Natural killer cell (primary cell): Measurements from ENCODE around the gene ZNF182. TPM values are rescaled to one million over a fixed set of nuclear protein-coding genes. Genes with fewer than 3 reads are reported as not detected.
"Not testable (repeated sequence)": the region's sequence is repeated elsewhere in the genome, so short reads cannot be mapped to it uniquely, and the experiment has no call there.

ENCODE experiments used
- ATAC-seq, 3 donors: fragments of 150-1000 bp in 2 of 3; fragments of 200-7000 bp in 1 of 3; cut with Tn5 transposase; 1 replicate in 1 of 3; 2 replicates in 2 of 3; pipeline ENCODE4 v1.10.0; 2021; ENCODE audit warnings: mild to moderate bottlenecking in 2 of 3, moderate library complexity in 2 of 3
- DNase-seq, 2 donors: peaks; one replicate each; pipeline versions ENCODE4 v3.0.0 to v3.0.0-alpha.2; 2013 to 2021; ENCODE audit warnings: mixed read lengths in 1 of 2
- H3K27ac ChIP-seq: one replicate; pipeline ENCODE4 v1.5.1; 2013; ENCODE audit warnings: mild to moderate bottlenecking, low read length
- H3K27me3 ChIP-seq: one replicate; pipeline ENCODE4 v1.6.1; 2013; ENCODE audit warnings: low read length; ENCODE audit not compliant: control insufficient read depth, insufficient read depth
- H3K36me3 ChIP-seq: one replicate; pipeline ENCODE4 v1.6.1; 2013; ENCODE audit warnings: low read length; ENCODE audit not compliant: control insufficient read depth, insufficient read depth
- H3K4me1 ChIP-seq: one replicate; pipeline ENCODE4 v1.6.1; 2013; ENCODE audit warnings: low read length; ENCODE audit not compliant: control insufficient read depth, insufficient read depth
- H3K4me3 ChIP-seq: one replicate; pipeline ENCODE4 v1.5.1; 2013; ENCODE audit warnings: low read length
- H3K9me3 ChIP-seq: one replicate; pipeline ENCODE4 v1.6.1; 2013; ENCODE audit warnings: low read length; ENCODE audit not compliant: control insufficient read depth, insufficient read depth
- H3K27ac Mint-ChIP-seq, 2 donors: one replicate each; pipeline ENCODE4 v1.8.0; 2022; ENCODE audit warnings: mild to moderate bottlenecking in 2 of 2, mixed read lengths in 2 of 2, moderate library complexity in 1 of 2
- H3K27me3 Mint-ChIP-seq, 2 donors: one replicate each; pipeline ENCODE4 v1.8.0; 2022; ENCODE audit warnings: low read depth in 2 of 2, mixed read lengths in 2 of 2
- H3K36me3 Mint-ChIP-seq: one replicate; pipeline ENCODE4 v1.8.0; 2022; ENCODE audit warnings: mixed read lengths
- H3K4me1 Mint-ChIP-seq, 2 donors: one replicate each; pipeline ENCODE4 v1.8.0; 2022; ENCODE audit warnings: mixed read lengths in 2 of 2
- H3K4me3 Mint-ChIP-seq: one replicate; pipeline ENCODE4 v1.8.0; 2022; ENCODE audit warnings: mild to moderate bottlenecking, moderate library complexity, mixed read lengths
- H3K9me3 Mint-ChIP-seq, 2 donors: one replicate each; pipeline ENCODE4 v1.8.0; 2022; ENCODE audit warnings: mixed read lengths in 2 of 2
- WGBS: methylation state at CpG from one replicate; pipeline ENCODE4 v1.1.7; 2013; ENCODE audit warnings: missing lambda C conversion rate; ENCODE audit not compliant: insufficient coverage; 5-methylcytosine and 5-hydroxymethylcytosine counted together
- intact Hi-C: fragments of 100-400 bp; cut with micrococcal nuclease; formaldehyde crosslinking; loops from one replicate; pipeline ENCODE4 v1.14.2; 2022
- total RNA-seq, 4 donors: library from RNA; stranded (reverse); fragments of 120-200 nt in 1 of 4; gene quantifications; one replicate each; pipeline versions ENCODE4 v1.2.3 to v1.2.4, GENCODE V29; 2013 to 2022
- TF ChIP-seq, protein P1 (sequence below): fragments of 200-600 bp; IDR thresholded peaks from one replicate; pipeline ENCODE4 v1.8.0; 2022; ENCODE audit warnings: antibody characterized with exemption

The ZNF182 gene
- total RNA-seq, 3 donors from 2014 or later (not counting 1 experiment from before 2014, with no cell fraction given) = 7.1 to 10.4 (median 7.8) TPM

DNA sequence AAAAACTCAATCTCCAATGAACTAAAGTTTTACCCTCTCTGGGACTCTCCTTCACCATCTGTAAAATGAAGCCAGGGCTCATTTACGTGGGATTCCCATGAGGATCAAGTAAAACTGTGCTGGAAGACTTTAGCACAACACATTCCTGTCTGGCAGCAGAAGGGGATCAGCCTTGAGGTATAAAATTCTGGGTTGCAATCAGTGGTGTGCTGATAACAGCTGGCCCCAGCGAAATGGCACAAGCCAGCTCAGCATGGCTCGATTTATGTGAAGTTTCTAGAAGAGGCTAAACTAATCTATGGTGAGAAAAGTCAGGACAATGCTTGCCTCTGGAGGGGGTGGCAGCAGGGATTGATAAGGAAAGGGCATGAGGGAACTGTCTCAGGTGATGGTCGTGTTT is 39.3 kb upstream of the ZNF182 start:
- no peak for DNase-seq
- intact Hi-C loops = no loop called here
- no peaks in the 10 kb centered on the region for H3K4me1 Mint-ChIP-seq
- no peaks in the 10 kb centered on the region for H3K9me3 Mint-ChIP-seq
- no peak overlapping the region for H3K4me3 Mint-ChIP-seq
- Histone ChIP-seq H3K4me3 (no peak overlapping the region), H3K27me3 (no peaks in the 10 kb centered on the region), H3K9me3 (no peaks in the 10 kb centered on the region), H3K4me1 (no peaks in the 10 kb centered on the region), H3K36me3 (no peaks in the 10 kb centered on the region), H3K27ac (no peak overlapping the region)
- TF ChIP-seq, protein P1, sequence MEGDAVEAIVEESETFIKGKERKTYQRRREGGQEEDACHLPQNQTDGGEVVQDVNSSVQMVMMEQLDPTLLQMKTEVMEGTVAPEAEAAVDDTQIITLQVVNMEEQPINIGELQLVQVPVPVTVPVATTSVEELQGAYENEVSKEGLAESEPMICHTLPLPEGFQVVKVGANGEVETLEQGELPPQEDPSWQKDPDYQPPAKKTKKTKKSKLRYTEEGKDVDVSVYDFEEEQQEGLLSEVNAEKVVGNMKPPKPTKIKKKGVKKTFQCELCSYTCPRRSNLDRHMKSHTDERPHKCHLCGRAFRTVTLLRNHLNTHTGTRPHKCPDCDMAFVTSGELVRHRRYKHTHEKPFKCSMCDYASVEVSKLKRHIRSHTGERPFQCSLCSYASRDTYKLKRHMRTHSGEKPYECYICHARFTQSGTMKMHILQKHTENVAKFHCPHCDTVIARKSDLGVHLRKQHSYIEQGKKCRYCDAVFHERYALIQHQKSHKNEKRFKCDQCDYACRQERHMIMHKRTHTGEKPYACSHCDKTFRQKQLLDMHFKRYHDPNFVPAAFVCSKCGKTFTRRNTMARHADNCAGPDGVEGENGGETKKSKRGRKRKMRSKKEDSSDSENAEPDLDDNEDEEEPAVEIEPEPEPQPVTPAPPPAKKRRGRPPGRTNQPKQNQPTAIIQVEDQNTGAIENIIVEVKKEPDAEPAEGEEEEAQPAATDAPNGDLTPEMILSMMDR = no peak
- no peaks in the 10 kb centered on the region for H3K27me3 Mint-ChIP-seq
- no peaks in the 10 kb centered on the region for H3K36me3 Mint-ChIP-seq
- ATAC-seq = no peak
- no peak overlapping the region for H3K27ac Mint-ChIP-seq
- WGBS = 88% methylated on average over 3 of the region's 4 CpGs

DNA sequence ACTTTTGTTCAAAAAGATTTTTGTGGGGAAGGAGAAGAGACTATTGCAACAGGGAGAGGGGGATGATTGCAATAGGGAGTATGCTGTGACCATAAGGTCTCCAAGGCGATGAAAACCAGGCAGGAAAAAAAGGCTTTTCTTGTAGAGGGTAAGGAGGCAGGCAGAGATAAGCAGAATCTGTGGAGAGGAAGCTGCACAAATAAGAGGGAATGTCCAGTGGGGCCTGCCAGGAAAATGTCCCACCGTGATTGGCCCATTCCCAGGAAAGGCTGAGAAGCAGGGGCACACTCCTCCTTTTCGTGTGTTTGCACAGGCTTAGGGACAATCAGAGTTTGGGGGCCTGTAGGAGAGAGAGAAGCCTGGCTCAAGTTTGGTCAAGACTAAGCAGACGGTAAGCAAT is 32.1 kb upstream of the ZNF182 start:
- Mint-ChIP-seq H3K36me3 (no peaks in the 10 kb centered on the region), H3K27ac (no peak overlapping the region), H3K4me3 (no peak overlapping the region), H3K4me1 (no peaks in the 10 kb centered on the region), H3K27me3 (no peaks in the 10 kb centered on the region), H3K9me3 (no peaks in the 10 kb centered on the region)
- no peaks in the 10 kb centered on the region for H3K36me3 ChIP-seq
- no peak for DNase-seq
- WGBS = 73% methylated on average over 3 of the region's 4 CpGs
- H3K9me3 ChIP-seq = no peaks in the 10 kb centered on the region
- TF ChIP-seq, protein P1 = no peak
- intact Hi-C loops = no loop called here
- H3K4me1 ChIP-seq = no peaks in the 10 kb centered on the region
- no peak overlapping the region for H3K4me3 ChIP-seq
- ATAC-seq = no peak
- no peak overlapping the region for H3K27ac ChIP-seq
- no peaks in the 10 kb centered on the region for H3K27me3 ChIP-seq

DNA sequence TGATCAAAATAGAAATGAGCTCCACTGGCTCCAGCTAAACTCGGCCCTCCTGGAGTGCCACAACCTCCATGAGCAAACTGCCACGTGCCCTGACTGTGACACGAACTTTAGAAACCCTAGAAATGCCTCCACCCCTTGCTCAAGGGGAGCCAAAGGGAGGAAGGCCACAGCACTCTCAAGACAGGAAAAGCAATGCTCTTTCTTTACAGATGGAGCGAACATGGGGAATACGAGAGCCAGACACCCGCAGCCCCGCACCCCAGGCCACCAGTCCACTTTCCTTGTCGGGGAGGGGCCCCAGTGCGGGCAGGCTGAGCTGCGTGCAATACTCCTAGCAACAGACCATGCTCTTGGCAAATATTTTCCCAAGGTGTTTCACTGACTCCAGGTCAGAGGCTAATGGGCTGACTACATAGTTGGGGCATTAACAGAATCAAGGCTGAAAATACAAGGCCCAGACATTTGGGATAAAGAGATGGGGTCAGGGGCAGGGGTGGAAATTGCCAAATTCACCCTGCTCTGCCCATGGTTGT is 26.9 kb upstream of the ZNF182 start:
- H3K9me3 ChIP-seq, H3K36me3 ChIP-seq, intact Hi-C loops, H3K36me3 Mint-ChIP-seq, H3K9me3 Mint-ChIP-seq, H3K27ac Mint-ChIP-seq, DNase-seq, H3K4me1 ChIP-seq, H3K27ac ChIP-seq, H3K4me1 Mint-ChIP-seq, H3K4me3 ChIP-seq, H3K4me3 Mint-ChIP-seq, ATAC-seq, H3K27me3 Mint-ChIP-seq, H3K27me3 ChIP-seq: not testable (repeated sequence)
- WGBS = 85% methylated on average over 5 of the region's 10 CpGs

DNA sequence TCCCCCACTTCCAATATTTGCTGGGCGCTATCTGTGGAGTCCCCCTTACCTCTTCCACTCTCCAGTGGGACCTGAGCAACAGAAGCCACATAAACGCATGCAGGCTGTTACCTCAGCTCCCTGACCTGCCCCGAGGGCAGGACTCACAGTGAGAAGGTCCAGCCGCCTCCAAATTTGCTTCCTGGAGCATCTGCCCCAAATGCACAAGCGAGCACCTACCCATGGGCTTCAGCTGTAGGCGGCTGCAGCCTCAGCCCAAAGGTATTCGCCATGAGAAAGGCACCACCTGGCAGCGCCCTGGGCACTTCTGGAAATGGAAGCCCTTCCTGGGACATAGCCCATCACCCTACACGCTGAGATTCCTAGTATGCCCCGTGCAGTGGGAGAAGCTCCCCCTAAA is 26.4 kb upstream of the ZNF182 start:
- H3K9me3 ChIP-seq = no peaks in the 10 kb centered on the region
- ATAC-seq (no peak), DNase-seq (no peak)
- H3K36me3 ChIP-seq = no peaks in the 10 kb centered on the region
- 92% methylated on average over 10 of the region's 10 CpGs for WGBS
- H3K9me3 Mint-ChIP-seq = no peaks in the 10 kb centered on the region
- no peaks in the 10 kb centered on the region for H3K36me3 Mint-ChIP-seq
- no peak overlapping the region for H3K27ac Mint-ChIP-seq
- H3K27me3 ChIP-seq = no peaks in the 10 kb centered on the region
- TF ChIP-seq, protein P1 = no peak
- H3K4me1 Mint-ChIP-seq = peaks cover 12 to 14% of the 10 kb centered on the region in 2 donors
- no peak overlapping the region for H3K4me3 Mint-ChIP-seq
- intact Hi-C loops = no loop called here
- peaks cover 7% of the 10 kb centered on the region for H3K4me1 ChIP-seq
- no peak overlapping the region for H3K27ac ChIP-seq
- H3K4me3 ChIP-seq = no peak overlapping the region
- no peaks in the 10 kb centered on the region for H3K27me3 Mint-ChIP-seq
